ENCODE data around the gene PARPBP. TPM values are rescaled to one million over a fixed set of nuclear protein-coding genes. Genes with fewer than 3 reads are reported as not detected.

The PARPBP gene
- total RNA-seq, result 7.8 TPM

DNA sequence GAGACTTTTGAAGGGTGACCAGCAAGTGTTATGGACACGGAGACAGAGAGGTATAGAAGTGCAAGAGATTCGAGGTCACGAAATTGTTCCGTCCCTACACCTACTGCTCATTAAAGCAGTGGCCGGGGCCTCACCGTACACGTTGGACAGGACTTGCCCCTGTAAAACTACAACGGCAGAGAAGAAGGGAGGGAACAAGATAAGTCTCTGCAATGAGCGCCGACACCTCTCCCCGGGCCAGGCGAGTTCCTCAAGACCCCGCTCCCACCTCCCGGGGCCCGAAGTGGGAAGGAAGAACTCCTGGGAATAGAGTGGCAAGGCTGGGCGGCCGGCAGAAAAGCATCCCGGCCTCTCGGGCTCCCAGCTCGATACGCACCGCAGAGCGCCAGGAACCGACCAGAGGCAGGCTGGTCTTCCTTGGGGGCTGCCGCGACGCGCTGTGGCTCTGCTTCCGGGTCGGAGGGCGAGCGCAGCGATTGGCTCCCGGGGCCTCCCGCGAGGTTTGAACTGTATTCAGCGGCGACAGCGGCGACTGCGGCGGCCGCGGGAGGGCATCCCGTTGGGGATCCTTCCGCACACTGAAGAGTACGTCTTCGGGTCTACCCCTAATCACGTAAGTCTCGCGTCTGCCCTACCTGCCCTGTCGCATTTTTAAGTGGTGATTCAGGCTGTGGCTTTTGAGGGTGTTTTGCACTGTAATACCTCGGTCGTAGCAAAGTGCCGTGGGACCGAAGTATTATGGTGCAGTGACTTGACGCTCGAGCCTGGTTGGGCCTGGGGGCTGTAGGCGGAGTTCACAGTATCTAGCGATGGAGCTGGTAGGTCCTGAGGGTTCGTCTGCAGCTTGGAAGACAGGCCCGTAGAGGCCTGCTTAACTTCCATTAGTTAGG is at the start of gene PARPBP, which contains the start of gene NUP37:
TSS of gene PARPBP (plus strand) at position 510 of the 890 bp plus-strand sequence. CDS start 3,706 bp downstream, outside the sequence.
TSS of gene NUP37 (minus strand) at position 441 of the 890 bp plus-strand sequence. CDS start 1,596 bp downstream, outside the sequence.

DNA sequence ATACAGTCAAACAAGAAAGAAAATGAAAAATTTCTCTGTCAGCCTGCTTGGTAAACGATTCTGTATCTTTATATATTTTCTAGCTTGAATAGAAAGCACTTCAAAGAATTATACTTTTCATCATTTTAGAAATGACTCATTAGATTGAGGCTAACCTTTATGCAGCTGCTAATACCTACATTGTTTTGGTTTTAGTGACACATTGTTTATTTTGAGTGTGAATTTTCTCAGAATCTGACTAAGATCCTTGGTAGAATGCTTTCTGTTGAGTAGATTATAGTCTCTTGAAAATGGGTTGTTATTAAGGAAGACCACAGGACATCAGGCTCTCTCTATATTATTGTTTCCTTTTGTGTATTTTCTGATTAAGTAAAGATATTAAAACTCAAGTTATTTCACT is 77.8 kb downstream of the PARPBP start, which contains the start of gene PMCH:
TSS of gene PMCH (minus strand) at position 45 of the 400 bp plus-strand sequence. CDS start 63 bp downstream, outside the sequence.

Small RNA genes lying within 50 kb of the gene (small RNA-seq; reads per million reads assigned to genes)
- not detected for gene RN7SL793P (ENCODE audit: low replicate concordance)

Other genes with a start within 250 kb of the PARPBP start
- 0.94 TPM for gene DRAM1, start 242.6 kb upstream of the PARPBP start, total RNA-seq
- 52.6 TPM for gene WASHC3, start 58.2 kb upstream of the PARPBP start, total RNA-seq
- gene NUP37, start 69 bp upstream of the PARPBP start, total RNA-seq, result 6.9 TPM
- gene PMCH, start 77.7 kb downstream of the PARPBP start, total RNA-seq, result not detected

All from parietal lobe (tissue), 2 donors.